Activated CD8-positive, alpha-beta T cell treated with anti-CD3 and anti-CD28 coated beads for 36 hours (primary cell): ENCODE data around the gene PRKN. TPM values are rescaled to one million over a fixed set of nuclear protein-coding genes. Genes with fewer than 3 reads are reported as not detected.

Experiments used
- ATAC-seq: fragments of 200-7000 bp; cut with Tn5 transposase; one replicate; pipeline ENCODE4 v1.10.0; 2021; ENCODE audit warnings: mild to moderate bottlenecking, moderate library complexity
- CTCF ChIA-PET: fragments of 350-600 bp; sonication (Branson Sonifier 250); formaldehyde crosslinking; loops from one replicate; lab custom pipeline; 2021; ENCODE audit warnings: antibody characterized with exemption; lab: Charles Lee
- POLR2A ChIA-PET: fragments of 350-600 bp; sonication (Branson Sonifier 250); formaldehyde crosslinking; loops from one replicate; lab custom pipeline; 2021; ENCODE audit warnings: antibody characterized with exemption; lab: Charles Lee
- DNase-seq: peaks from one replicate; pipeline ENCODE4 v3.0.0-alpha.2; 2020
- H3K27ac Mint-ChIP-seq: one replicate; pipeline ENCODE4 v1.8.0; 2021; ENCODE audit warnings: mild to moderate bottlenecking, mixed read lengths
- H3K27me3 Mint-ChIP-seq: one replicate; pipeline ENCODE4 v1.8.0; 2021; ENCODE audit warnings: mixed read lengths
- H3K36me3 Mint-ChIP-seq: one replicate; pipeline ENCODE4 v1.8.0; 2021; ENCODE audit warnings: low read depth, mixed read lengths
- H3K4me1 Mint-ChIP-seq: one replicate; pipeline ENCODE4 v1.8.0; 2021; ENCODE audit warnings: low read depth, mixed read lengths
- H3K4me3 Mint-ChIP-seq: one replicate; pipeline ENCODE4 v1.8.0; 2021; ENCODE audit warnings: mild to moderate bottlenecking, moderate library complexity, mixed read lengths
- H3K9me3 Mint-ChIP-seq: one replicate; pipeline ENCODE4 v1.8.0; 2021; ENCODE audit warnings: mixed read lengths
- intact Hi-C: fragments of 100-400 bp; cut with micrococcal nuclease; formaldehyde crosslinking; loops from one replicate; pipeline ENCODE4 v1.10.0; 2022
- total RNA-seq, 2 experiments: library from RNA; stranded (reverse); gene quantifications; one replicate each; pipeline ENCODE4 v1.2.3, GENCODE V29; 2021
- TF ChIP-seq, protein P1 (sequence below): fragments of 200-600 bp; IDR thresholded peaks from one replicate; pipeline ENCODE4 v1.8.0; 2022; ENCODE audit warnings: antibody characterized with exemption, mild to moderate bottlenecking

Gene PRKN
- total RNA-seq, 2 experiments from 2014 or later = 1.2 to 1.4 TPM

DNA sequence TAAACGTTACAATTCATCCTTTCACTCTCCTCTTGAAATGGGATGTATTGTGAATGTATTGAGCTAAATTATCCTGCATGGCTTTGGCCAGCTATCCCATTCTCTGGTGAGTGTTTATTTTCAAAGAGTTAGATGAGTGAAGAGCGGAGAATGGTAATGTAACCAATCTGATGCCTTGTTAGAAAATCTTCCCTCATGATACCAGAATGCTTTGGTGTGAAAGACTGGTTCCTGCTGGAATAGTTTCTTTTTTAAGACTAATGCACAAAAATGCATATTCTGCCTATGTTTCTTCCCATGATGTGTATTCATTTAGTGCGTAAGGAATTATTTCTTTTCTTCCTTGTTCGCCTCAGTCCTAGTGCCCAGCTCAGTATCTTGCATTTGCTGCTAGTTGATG lies 506.7 kb downstream of the PRKN start:
- ATAC-seq (no peak), DNase-seq (no peak)

DNA sequence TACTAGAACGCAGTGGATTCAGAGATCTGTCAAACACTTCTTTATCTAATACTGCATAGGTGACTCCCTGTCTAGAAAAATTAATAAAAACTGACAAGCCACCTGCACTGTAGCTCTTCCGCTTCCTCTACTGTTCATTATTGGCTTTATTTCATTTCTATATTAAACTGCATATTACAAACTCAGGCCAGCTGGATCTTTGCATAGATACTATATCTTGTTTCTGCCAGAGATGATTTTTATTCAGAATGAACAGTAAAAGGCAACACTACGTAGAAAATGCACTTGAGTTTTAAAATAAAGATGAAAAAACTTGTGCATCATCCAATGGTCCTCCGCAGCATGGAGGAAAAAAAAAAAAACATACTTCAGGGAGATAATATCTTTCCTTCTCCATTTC lies 508.3 kb downstream of the PRKN start:
- ChIA-PET POLR2A (no interaction called here), CTCF (no interaction called here)
- Mint-ChIP-seq H3K4me3 (no peak overlapping the region), H3K4me1 (no peaks in the 10 kb centered on the region), H3K9me3 (no peaks in the 10 kb centered on the region), H3K36me3 (no peaks in the 10 kb centered on the region), H3K27me3 (no peaks in the 10 kb centered on the region), H3K27ac (no peak overlapping the region)
- ATAC-seq (no peak), DNase-seq (no peak)
- TF ChIP-seq, protein P1, sequence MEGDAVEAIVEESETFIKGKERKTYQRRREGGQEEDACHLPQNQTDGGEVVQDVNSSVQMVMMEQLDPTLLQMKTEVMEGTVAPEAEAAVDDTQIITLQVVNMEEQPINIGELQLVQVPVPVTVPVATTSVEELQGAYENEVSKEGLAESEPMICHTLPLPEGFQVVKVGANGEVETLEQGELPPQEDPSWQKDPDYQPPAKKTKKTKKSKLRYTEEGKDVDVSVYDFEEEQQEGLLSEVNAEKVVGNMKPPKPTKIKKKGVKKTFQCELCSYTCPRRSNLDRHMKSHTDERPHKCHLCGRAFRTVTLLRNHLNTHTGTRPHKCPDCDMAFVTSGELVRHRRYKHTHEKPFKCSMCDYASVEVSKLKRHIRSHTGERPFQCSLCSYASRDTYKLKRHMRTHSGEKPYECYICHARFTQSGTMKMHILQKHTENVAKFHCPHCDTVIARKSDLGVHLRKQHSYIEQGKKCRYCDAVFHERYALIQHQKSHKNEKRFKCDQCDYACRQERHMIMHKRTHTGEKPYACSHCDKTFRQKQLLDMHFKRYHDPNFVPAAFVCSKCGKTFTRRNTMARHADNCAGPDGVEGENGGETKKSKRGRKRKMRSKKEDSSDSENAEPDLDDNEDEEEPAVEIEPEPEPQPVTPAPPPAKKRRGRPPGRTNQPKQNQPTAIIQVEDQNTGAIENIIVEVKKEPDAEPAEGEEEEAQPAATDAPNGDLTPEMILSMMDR = no peak
- intact Hi-C loops = no loop called here

More for the DNA sequence above, 506.7 kb downstream of the PRKN start:
- CTCF ChIA-PET = no interaction called here
- POLR2A ChIA-PET = no interaction called here
- Mint-ChIP-seq H3K36me3 (no peaks in the 10 kb centered on the region), H3K27ac (no peak overlapping the region), H3K9me3 (no peaks in the 10 kb centered on the region), H3K27me3 (no peaks in the 10 kb centered on the region), H3K4me3 (no peak overlapping the region), H3K4me1 (no peaks in the 10 kb centered on the region)
- TF ChIP-seq, protein P1 = no peak
- intact Hi-C loops = no loop called here

DNA sequence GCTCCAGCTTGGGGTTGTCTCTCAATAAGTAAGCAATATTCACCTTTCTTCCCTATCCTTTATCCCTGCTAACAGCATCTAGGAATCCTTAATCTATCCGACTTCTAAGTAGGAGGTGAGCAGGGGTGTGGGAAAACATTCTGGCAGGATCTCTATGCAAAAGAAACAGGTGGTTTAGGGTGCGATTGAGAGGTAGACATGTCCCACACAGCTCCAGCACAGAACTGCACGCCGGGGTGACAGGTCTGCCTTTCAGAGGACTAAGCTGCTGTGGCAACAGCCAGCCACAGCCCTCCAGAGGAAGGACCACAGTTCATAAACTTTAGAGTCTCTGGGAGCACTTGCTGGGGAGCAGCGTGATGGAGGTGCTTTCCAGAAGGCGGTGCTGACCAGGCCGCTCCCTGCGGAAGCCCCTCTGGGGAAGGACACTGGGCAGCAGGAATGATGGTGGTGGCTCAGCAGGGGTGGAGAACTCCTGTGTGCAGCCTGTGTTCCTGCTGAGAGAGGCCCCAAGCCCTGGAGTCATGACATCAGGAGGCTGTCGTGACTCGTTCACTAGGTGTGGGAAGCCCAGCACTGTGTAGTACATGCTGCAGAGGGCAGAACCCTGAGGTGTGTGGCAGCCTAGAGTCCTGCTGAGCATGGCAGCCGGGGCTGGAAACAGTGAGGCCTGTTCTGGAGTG lies 509.6 kb downstream of the PRKN start:
- DNase-seq = no peak
- no peaks in the 10 kb centered on the region for H3K9me3 Mint-ChIP-seq
- ATAC-seq = no peak
- no peaks in the 10 kb centered on the region for H3K36me3 Mint-ChIP-seq
- ChIA-PET CTCF (no interaction called here), POLR2A (no interaction called here)
- intact Hi-C loops = no loop called here
- H3K4me1 Mint-ChIP-seq = no peaks in the 10 kb centered on the region
- no peaks in the 10 kb centered on the region for H3K27me3 Mint-ChIP-seq
- H3K27ac Mint-ChIP-seq = no peak overlapping the region
- no peak overlapping the region for H3K4me3 Mint-ChIP-seq
- TF ChIP-seq, protein P1 = no peak

DNA sequence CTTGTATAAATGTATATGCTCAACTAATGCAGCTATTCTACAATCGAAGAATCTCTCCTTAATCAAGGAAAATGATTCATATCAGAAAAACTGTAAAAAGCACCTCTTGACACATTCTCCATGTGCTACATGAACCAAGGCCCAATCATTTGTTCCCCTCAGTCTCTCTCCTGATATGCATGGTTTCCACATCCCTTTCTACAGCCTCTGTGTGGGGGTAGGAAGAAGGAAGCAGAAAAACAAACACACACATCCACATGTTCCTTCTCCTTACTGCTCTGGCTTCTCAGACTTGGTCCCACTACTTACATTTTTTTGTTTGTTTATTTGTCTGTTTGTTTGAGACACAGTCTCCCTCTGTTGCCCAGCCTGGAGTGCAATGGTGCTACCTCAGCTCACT lies 510.5 kb downstream of the PRKN start:
- Mint-ChIP-seq H3K4me1 (no peaks in the 10 kb centered on the region), H3K36me3 (no peaks in the 10 kb centered on the region), H3K27me3 (no peaks in the 10 kb centered on the region), H3K9me3 (no peaks in the 10 kb centered on the region), H3K4me3 (no peak overlapping the region), H3K27ac (no peak overlapping the region)
- intact Hi-C loops = no loop called here
- DNase-seq (no peak), ATAC-seq (no peak)
- ChIA-PET CTCF (no interaction called here), POLR2A (no interaction called here)
- TF ChIP-seq, protein P1 = no peak

DNA sequence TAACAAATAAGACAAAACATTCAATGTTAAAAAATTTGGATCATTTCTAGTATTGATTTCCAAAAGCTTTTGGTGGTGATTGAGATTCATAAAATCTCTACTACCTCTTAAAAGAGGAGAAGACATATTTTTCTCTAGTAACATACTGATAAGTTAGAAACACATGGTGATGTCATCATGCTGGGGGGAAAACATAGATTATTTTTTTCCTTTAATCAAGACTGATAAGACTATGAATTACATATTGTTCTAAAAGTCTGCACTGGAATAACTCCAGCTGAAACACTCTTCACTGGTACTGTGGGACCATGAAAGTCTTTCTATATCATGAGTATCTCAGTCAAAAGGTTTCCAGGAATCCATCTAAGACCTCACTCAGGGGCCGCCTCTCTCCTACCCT lies 515.8 kb downstream of the PRKN start:
- H3K4me1 Mint-ChIP-seq = no peaks in the 10 kb centered on the region
- intact Hi-C loops = no loop called here
- DNase-seq (no peak), ATAC-seq (no peak)
- H3K27ac Mint-ChIP-seq = no peak overlapping the region
- no peaks in the 10 kb centered on the region for H3K27me3 Mint-ChIP-seq
- ChIA-PET CTCF (no interaction called here), POLR2A (no interaction called here)
- peaks cover 7% of the 10 kb centered on the region for H3K9me3 Mint-ChIP-seq
- TF ChIP-seq, protein P1 = no peak
- H3K4me3 Mint-ChIP-seq = no peak overlapping the region
- H3K36me3 Mint-ChIP-seq = peaks cover 5% of the 10 kb centered on the region
